COLO668 (cell line): Measurements from ENCODE around the gene PREX1.

ENCODE experiments used
- DNase-seq: peaks from one replicate; lab custom pipeline; 2025; ENCODE audit not compliant: unreplicated experiment; lab: John Stamatoyannopoulos, UW

PREX1 gene

DNA sequence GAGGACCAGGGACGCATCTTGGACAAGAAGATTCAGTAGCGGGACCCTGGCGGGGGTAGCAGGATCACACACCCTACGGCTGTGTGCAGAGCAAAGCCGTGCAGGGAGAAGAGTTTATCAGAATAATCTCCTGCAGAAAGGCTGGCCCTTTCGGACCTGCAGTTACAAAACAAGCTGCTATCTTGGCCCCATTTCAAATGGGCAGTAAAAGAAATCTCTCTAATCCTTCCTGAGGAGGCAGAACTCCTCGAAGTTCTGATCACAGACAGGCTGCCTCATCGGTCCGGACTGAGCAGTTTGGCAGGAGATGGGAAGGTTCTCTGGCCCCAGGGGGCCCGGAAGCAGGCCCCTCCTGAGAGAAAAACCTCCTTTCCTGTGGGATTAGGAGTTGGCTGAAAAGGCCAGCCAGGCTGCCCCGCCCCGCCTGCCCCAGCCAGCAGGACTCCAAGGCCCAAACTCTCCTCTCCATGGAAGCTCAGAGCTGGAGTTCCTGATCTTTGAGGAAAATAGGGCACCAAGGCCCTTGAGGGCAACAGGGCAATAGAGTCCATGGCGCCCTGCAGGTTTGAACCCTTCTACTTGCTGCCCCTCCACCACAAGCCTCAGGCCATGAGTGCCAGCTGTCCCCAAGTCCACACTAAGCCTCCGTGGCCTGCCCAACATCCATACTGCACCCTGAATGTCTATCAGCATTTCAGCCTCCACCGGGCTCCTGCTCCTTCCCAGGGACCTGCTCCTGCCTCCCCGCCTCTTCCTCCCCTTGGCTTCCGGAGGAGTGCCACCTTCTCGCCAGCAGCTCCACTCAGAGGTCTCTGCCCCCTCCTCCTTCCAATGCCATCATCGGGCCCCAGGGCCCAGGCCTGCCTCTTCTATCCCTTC lies 141.3 kb downstream of the PREX1 start:
- no peak for DNase-seq

- DNase-seq = no peak
These were observed 142.5 kb downstream of the PREX1 start for GRCh38 chr20:48685300-48685699.

DNA sequence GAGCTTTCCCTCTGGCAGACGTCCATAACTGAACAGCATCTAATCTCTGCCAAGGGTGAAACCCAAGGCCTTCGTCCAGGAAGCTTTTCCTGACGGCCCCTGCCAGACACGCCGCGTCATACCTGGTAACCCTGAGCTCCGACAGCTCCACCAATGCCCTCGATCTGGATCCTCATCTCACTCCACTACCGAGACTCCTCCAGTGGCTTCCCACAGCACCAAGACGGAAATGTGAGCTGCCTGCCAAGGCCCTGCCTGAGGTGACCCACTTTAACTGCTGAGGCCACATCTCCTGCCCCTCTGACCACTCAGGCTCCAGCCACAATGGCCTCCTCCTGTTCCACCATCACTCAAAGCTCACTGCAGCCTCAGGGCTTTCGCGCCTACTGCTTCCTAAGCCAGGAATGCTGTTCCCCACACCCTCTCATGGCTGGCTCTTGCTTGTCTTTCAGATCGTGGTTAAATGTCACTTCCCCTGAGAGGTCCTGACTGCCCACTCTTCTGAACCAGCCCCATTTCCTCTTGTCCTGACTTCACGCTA lies 143.2 kb downstream of the PREX1 start:
- no peak for DNase-seq

DNA sequence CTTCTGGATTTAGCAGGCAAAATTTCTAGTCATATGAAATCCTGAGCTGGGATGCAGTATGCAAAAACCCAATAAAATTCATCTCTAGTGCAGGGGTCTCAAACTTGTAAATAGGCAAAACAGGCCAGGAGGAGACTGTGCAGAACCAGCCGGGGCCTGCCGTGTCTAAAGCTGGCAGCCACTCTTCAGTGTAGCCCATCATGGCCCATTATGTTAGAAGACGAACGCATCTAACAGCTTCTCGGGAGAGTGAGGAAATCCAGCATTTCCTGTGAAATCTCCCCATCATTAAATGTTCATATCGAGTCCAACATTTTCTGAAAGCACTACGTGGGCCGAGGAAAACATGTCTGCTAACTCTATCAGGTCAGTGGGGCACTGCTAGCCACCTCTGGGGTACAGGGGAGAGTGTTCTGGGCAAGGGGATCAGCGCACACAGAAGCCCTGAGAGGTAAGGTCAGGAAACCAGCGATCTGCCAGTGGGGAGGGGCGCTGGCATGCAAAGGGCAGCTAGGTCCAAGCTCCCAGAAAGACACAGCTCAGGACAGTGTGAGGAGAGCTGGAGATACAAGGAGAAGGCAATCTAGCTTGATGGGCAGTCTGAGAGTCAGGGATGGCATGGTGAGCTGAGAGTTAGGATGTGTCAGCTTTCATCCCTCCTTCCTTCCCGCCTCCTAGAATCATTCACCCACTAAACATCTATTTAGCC lies 144.2 kb downstream of the PREX1 start:
- DNase-seq = no peak

DNA sequence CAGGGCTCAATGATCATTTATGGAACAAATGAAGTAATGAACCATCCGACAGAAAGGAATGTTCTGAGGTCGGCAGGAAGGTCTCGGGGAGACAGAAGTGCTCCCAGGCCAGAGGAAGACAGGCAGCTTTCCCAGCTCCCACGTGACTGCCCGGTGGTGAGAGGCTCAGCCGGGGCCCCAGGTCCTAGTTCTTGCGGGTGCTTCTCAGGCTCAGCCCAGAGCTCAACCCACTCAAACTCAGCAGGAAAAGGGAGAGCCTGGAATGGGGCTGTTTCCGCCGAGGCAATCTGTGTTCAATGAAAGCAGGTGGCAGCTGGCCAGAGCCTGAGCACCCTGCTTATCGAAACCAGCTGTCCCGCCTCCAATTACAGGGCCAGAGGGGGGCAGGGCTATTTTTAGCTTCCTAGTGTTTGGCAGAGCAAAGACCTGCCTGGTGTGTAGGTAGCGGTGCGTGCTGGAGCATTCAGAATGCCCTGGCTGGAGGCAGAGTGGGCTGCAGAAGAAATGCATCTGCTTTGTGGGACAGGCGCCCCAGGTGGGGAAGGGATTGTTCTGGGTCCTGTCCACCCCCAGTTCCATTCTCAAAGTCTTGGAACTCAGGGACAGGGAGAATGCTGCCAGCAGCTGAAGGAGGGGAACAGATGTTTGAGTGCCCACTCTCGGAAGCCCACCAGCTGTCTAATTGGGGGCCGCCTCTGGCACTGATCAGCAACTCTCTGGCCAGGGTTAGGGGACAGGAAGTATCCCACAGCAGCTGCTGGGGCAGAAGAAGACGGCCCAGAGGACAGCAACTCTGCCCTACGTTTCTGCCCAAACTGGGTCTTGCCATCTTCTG lies 145.1 kb downstream of the PREX1 start:
- DNase-seq = peak; percentile 82

DNA sequence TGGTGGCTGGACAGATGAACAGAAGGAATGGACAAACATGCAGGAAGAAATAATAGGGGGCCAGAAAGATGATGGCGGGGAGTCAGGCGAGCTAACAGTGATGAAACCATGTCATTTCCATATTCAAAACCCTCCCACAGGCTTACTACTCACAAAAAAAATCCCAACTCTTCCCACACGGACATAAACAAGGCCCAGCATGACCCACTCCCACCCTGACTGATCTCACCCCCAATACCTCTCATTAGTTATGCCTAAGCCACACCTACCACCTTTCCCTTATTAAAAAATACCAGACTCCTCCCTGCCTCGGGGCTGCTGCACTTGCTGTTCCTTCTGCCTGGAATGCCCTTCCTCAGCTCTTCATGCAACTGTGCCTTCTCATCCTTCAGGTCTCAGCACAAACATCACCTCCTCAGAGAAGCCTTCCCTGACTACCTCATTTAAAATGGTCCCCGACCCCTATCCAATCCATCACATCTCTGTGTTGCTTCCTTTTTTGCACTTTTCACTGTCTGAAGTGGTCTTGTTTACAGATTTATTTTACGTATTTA lies 145.8 kb downstream of the PREX1 start:
- DNase-seq = no peak

GRCh38 chr20:48681201-48681872 lies 146.5 kb downstream of the PREX1 start:
- DNase-seq = no peak

- DNase-seq = no peak
These were observed 147.1 kb downstream of the PREX1 start for GRCh38 chr20:48680650-48681049.

GRCh38 chr20:48679599-48679998 lies 148.2 kb downstream of the PREX1 start:
- no peak for DNase-seq

DNA sequence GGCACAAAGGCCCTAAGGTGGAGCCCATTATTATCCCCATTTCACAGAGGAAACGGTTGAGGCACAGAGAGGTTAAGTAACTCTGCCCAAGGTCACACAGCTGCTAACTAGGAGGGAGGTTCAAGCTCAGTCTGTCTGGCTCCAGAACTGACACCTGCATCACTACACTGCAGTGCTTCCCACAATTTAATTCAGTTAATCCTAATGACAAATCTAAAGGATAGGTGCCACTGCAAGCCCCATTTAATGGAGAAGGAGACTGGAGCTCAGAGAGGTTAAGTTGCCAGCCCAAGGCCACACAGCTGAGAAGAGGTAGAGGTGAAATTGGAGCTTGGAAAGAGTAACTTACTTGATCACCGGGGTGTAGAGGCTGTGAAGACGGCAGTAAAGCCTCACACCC lies 148.8 kb downstream of the PREX1 start:
- DNase-seq = no peak

DNA sequence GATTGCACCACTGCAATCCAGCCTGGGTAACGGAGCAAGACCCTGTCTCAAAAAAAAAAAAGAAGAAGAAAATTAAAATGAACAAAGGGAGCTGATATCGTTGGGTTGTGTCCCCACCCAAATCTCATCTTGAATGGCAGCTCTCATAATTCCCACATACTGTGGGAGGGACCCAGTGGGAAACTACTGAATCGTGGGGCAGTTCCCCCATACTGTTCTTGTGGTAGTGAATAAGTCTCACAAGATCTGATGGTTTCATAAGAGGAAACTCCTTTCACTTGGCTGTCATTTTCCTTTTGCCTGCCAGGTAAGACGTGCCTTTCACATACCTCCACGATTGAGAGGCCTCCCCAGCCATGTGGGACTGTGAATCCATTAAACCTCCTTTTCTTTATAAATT lies 149.4 kb downstream of the PREX1 start:
- no peak for DNase-seq

GRCh38 chr20:48676795-48677460 lies 150.9 kb downstream of the PREX1 start:
- no peak for DNase-seq

- no peak for DNase-seq
These were observed 151.7 kb downstream of the PREX1 start for GRCh38 chr20:48676125-48676524.

GRCh38 chr20:48674461-48674860 lies 153.3 kb downstream of the PREX1 start:
- DNase-seq = no peak

GRCh38 chr20:48673507-48673906 lies 154.3 kb downstream of the PREX1 start:
- no peak for DNase-seq

- DNase-seq = no peak
These were observed 155.5 kb downstream of the PREX1 start for GRCh38 chr20:48672324-48672723.

DNA sequence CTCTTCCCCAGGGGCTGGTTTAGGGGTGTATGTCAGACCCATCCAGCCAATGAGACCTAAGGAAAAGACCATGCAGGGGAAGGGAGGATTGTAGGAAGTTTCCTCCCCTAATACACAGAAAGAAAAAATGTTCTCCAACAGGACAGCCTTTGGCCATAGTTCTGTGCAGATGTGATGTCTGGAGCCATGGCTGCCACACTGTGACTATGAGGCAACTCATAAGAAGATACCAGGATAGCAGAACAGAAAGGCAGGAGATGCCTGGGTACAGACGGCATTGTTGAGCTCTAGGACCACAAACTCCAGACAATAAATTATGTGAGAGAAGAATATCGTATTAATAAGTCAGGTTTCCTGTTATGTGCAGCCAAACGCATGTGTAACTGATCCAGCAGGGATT lies 156.7 kb downstream of the PREX1 start:
- DNase-seq = no peak

GRCh38 chr20:48669946-48670605 lies 157.7 kb downstream of the PREX1 start:
- DNase-seq = no peak

DNA sequence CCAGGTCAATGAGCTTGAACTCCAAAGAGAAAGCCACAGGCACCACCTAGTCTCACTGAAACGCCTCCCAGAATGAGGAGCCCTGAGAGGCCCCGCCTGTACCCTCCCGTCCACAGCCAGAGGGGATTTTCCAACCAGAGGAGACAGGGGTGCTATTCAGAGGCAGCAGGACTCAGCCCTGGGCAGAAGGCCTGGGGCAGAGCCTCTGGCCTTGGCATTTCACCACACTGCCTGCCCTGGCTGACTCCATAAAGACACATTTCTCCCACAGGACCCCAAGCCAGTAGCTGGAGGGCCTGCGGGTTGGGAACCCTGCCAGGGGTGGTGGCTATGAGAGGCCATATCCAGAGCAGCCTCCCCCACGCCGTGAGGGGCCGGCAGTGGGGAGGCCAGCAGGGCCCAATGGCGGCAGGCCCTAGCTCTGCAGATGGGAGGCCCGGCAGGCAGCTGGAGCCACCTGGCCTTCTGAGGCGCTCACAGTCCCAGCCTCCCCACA lies 159.3 kb downstream of the PREX1 start:
- DNase-seq = no peak
